SH-SY5Y (cell line): ENCODE measurements around the gene DLG1.

ENCODE experiments used
- GATA2 ChIP-seq: IDR thresholded peaks from 2 replicates; pipeline ENCODE4 v1.6.1; 2011; ENCODE audit warnings: mild to moderate bottlenecking, low read depth, low read length
- GATA3 ChIP-seq: IDR thresholded peaks from 2 replicates; pipeline ENCODE4 v1.6.1; 2011; ENCODE audit warnings: low read depth, mild to moderate bottlenecking, low read length, moderate library complexity

DNA sequence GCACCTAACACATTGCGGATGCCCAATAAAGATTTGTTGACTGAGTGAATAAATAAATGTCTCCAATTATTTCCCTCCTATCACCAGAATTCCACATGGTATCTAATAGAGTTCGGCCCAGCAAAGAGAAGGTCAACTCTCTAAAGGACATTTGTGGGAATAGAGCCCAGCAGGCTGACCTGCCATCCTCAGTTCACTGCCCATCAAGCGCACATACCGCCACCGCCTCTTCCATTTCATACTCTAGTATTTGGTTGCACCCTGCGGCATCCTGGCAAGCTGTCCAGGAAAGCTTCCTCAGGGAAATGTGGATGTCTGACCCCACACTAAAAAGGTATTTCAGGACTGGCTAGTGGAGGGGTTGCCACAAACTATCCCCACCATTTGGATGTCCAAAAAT lies 29.8 kb upstream of the DLG1 start:
- no peak for TF ChIP-seq GATA3
- no peak for TF ChIP-seq GATA2
